ENCODE data around the gene ZNF548. TPM values are rescaled to one million over a fixed set of nuclear protein-coding genes. Genes with fewer than 3 reads are reported as not detected.

ZNF548 gene
- total RNA-seq (10 to 100 TPM in 4 of 5 donors, 1 to 10 TPM in 1; 5.5 to 48.5 (median 16.8) TPM), polyA plus RNA-seq (1 to 10 TPM; 2.6 to 4.8 (median 3.4) TPM)
- long read RNA-seq, donor 1, partial matches to known transcripts = 0 of 1 reads
- long read RNA-seq, donor 1, other reads (novel, unspliced or antisense) = 0 of 1 reads
- long read RNA-seq, donor 2, partial matches to known transcripts = 0 of 4 reads
- long read RNA-seq, donor 2, other reads (novel, unspliced or antisense) = 0 of 4 reads
- long read RNA-seq, donor 3, partial matches to known transcripts = 0 of 1 reads
- long read RNA-seq, donor 3, other reads (novel, unspliced or antisense) = 0 of 1 reads
- long read RNA-seq, donor 4, partial matches to known transcripts = 0 of 1 reads
- long read RNA-seq, donor 4, other reads (novel, unspliced or antisense) = 0 of 1 reads
- long read RNA-seq, donor 5, partial matches to known transcripts = 0 of 3 reads
- long read RNA-seq, donor 5, other reads (novel, unspliced or antisense) = 0 of 3 reads
- long read RNA-seq, donor 6, transcript ZNF548-201 (4 exons, 2,115 nt) = major isoform, 8 of 9 reads
- long read RNA-seq, donor 6, partial matches to known transcripts = 0 of 9 reads
- long read RNA-seq, donor 6, other reads (novel, unspliced or antisense) = 0 of 9 reads
- long read RNA-seq, donor 7, partial matches to known transcripts = 0 of 4 reads
- long read RNA-seq, donor 7, other reads (novel, unspliced or antisense) = 0 of 4 reads
- long read RNA-seq, donor 8, partial matches to known transcripts = 0 of 3 reads
- long read RNA-seq, donor 8, other reads (novel, unspliced or antisense) = 0 of 3 reads
- long read RNA-seq, donor 9, partial matches to known transcripts = 0 of 2 reads
- long read RNA-seq, donor 9, other reads (novel, unspliced or antisense) = 0 of 2 reads
- long read RNA-seq, donor 10, partial matches to known transcripts = 0 of 4 reads
- long read RNA-seq, donor 10, other reads (novel, unspliced or antisense) = 0 of 4 reads

GRCh38 chr19:57389730-57390598 is at the start of gene ZNF548:
ZNF548 (plus strand) TSS chr19:57389854; CDS start chr19:57390100, 246 bp downstream.
- 1 to 2% (median 1%) methylated on average over 18 to 50 of the region's 50 CpGs for WGBS, 5 donors
- peaks cover 0 to 29% (median 18%) of the 10 kb centered on the region in 4 donors for H3K9me3 ChIP-seq
- peaks cover 0 to 25% (median 20%) of the 10 kb centered on the region in 4 donors for H3K4me1 ChIP-seq
- DNase-seq = peak; percentile 95 to 99
- H3K27me3 ChIP-seq = no peaks in the 10 kb centered on the region
- peak within 1 kb of the TSS; percentile 64 to 96 (median 85) for H3K4me3 ChIP-seq
- peaks cover 10 to 29% (median 24%) of the 10 kb centered on the region in 4 donors for H3K36me3 ChIP-seq
- TF ChIP-seq POLR2A (IDR thresholded peaks at IDR 0.05) = no peak
- peak in 2 of 7 experiments; percentile 10 to 41 for TF ChIP-seq CTCF (IDR thresholded peaks at IDR 0.05)
- TF ChIP-seq EP300 (IDR thresholded peaks at IDR 0.05) = peak; percentile 20
- TF ChIP-seq POLR2AphosphoS5 (IDR thresholded peaks at IDR 0.05) = peak; percentile 75 to 97 (median 92)
- intact Hi-C loops (cut with DNase I; ENCODE audit: low total_unique reads) = no loop called here
- peak within 1 kb of the TSS; percentile 75 to 97 (median 85) for H3K27ac ChIP-seq

GRCh38 chr19:57342582-57342981 is 47.1 kb upstream of the ZNF548 start:
- TF ChIP-seq POLR2A (IDR thresholded peaks at IDR 0.05) (no peak), POLR2AphosphoS5 (IDR thresholded peaks at IDR 0.05) (no peak), EP300 (IDR thresholded peaks at IDR 0.05) (no peak), CTCF (IDR thresholded peaks at IDR 0.05) (no peak)
- intact Hi-C loops (cut with DNase I; ENCODE audit: low total_unique reads) = no loop called here
- Histone ChIP-seq H3K9me3 (peaks cover 0 to 9% (median 3%) of the 10 kb centered on the region in 4 donors), H3K27me3 (no peaks in the 10 kb centered on the region), H3K27ac (no peak overlapping the region), H3K4me3 (no peak overlapping the region), H3K4me1 (peaks cover 0 to 5% (median 0%) of the 10 kb centered on the region in 4 donors), H3K36me3 (no peaks in the 10 kb centered on the region)
- DNase-seq = no peak
- WGBS, 5 donors = 70 to 78% (median 75%) methylated on average over 6 of the region's 6 CpGs

GRCh38 chr19:57348136-57348535 is 41.5 kb upstream of the ZNF548 start:
- Histone ChIP-seq H3K4me1 (peaks cover 11 to 21% (median 19%) of the 10 kb centered on the region in 4 donors), H3K9me3 (peaks cover 0 to 9% (median 5%) of the 10 kb centered on the region in 4 donors), H3K4me3 (no peak overlapping the region), H3K27ac (no peak overlapping the region), H3K36me3 (peaks cover 0 to 7% (median 4%) of the 10 kb centered on the region in 4 donors), H3K27me3 (no peaks in the 10 kb centered on the region)
- DNase-seq = no peak
- intact Hi-C loops (cut with DNase I; ENCODE audit: low total_unique reads) = no loop called here
- TF ChIP-seq CTCF (IDR thresholded peaks at IDR 0.05) = no peak
- no peak for TF ChIP-seq POLR2A (IDR thresholded peaks at IDR 0.05)
- no peak for TF ChIP-seq EP300 (IDR thresholded peaks at IDR 0.05)
- TF ChIP-seq POLR2AphosphoS5 (IDR thresholded peaks at IDR 0.05) = no peak
- 49 to 67% (median 63%) methylated on average over 3 of the region's 3 CpGs for WGBS, 5 donors

Measured in stomach (tissue), 19 donors.